PC-3 (cell line): ENCODE results near the gene DNM3. TPM values are rescaled to one million over a fixed set of nuclear protein-coding genes. Genes with fewer than 3 reads are reported as not detected.

Experiments used
- ATAC-seq: fragments of 200-7000 bp; cut with Tn5 transposase; 2 replicates; pipeline ENCODE4 v1.9.1; 2020; ENCODE audit warnings: mild to moderate bottlenecking, moderate library complexity
- BruUV-seq: library from RNA; stranded (reverse); fragments of 400-500 nt; replicated peaks from 2 replicates; lab custom pipeline; 2021; lab: Mats Ljungman, UMichigan
- CTCF ChIA-PET: fragments of 300-600 bp; sonication (Branson Sonifier 250); formaldehyde crosslinking; loops from one replicate; lab custom pipeline; 2022; ENCODE audit warnings: antibody characterized with exemption; lab: Charles Lee
- POLR2A ChIA-PET: fragments of 300-600 bp; sonication (Branson Sonifier 250); formaldehyde crosslinking; loops from one replicate; lab custom pipeline; 2022; ENCODE audit warnings: antibody characterized with exemption; ENCODE audit not compliant: unreplicated experiment; lab: Charles Lee
- DNase-seq: peaks from one replicate; pipeline ENCODE4 v3.0.0-alpha.2; 2015
- H2AFZ ChIP-seq: fragments of 300-600 bp; sonication (generic); 2 replicates; pipeline ENCODE4 v1.6.0; 2016; ENCODE audit warnings: antibody characterized with exemption, low read length
- H3F3A ChIP-seq: fragments of 300-600 bp; sonication (generic); one replicate; pipeline ENCODE4 v1.6.0; 2017; ENCODE audit warnings: antibody characterized with exemption, low read length, control low read depth, mild to moderate bottlenecking; ENCODE audit not compliant: unreplicated experiment
- H3K27ac ChIP-seq: fragments of 300-600 bp; sonication (generic); 2 replicates; pipeline ENCODE4 v1.5.1; 2016; ENCODE audit warnings: mild to moderate bottlenecking, low read length
- H3K27me3 ChIP-seq: fragments of 300-600 bp; sonication (generic); 2 replicates; pipeline ENCODE4 v1.6.1; 2016; ENCODE audit warnings: low read length, mixed read lengths
- H3K36me3 ChIP-seq: fragments of 300-600 bp; sonication (generic); 2 replicates; pipeline ENCODE4 v1.6.1; 2016; ENCODE audit warnings: low read depth, mixed run types, low read length, mixed read lengths
- H3K4me1 ChIP-seq: fragments of 300-600 bp; sonication (generic); 2 replicates; pipeline ENCODE4 v1.5.1; 2016; ENCODE audit warnings: low read length; ENCODE audit not compliant: insufficient read depth
- H3K4me2 ChIP-seq: fragments of 300-600 bp; sonication (generic); 2 replicates; pipeline ENCODE4 v1.6.0; 2016; ENCODE audit warnings: low read length
- H3K4me3 ChIP-seq: fragments of 300-600 bp; sonication (generic); 2 replicates; pipeline ENCODE4 v1.5.1; 2016; ENCODE audit warnings: mild to moderate bottlenecking, low read length, mixed read lengths
- H3K79me2 ChIP-seq: fragments of 300-600 bp; sonication (generic); 2 replicates; pipeline ENCODE4 v1.6.1; 2017; ENCODE audit warnings: low read length, mixed read lengths
- H3K9ac ChIP-seq: fragments of 300-600 bp; sonication (generic); 2 replicates; pipeline ENCODE4 v1.6.0; 2016; ENCODE audit warnings: mild to moderate bottlenecking, low read length
- H3K9me2 ChIP-seq: fragments of 300-600 bp; sonication (generic); replicated peaks from 2 replicates; pipeline ENCODE4 v1.6.1; 2016; ENCODE audit warnings: mixed run types, low read length, mixed read lengths
- H3K9me3 ChIP-seq: fragments of 300-600 bp; sonication (generic); 2 replicates; pipeline ENCODE4 v1.6.1; 2016; ENCODE audit warnings: low read length, mixed read lengths
- H4K20me1 ChIP-seq: fragments of 300-600 bp; sonication (generic); 2 replicates; pipeline ENCODE4 v1.6.1; 2016; ENCODE audit warnings: low read length, mixed read lengths
- CTCF ChIP-seq: fragments of 300-600 bp; sonication (generic); conservative IDR thresholded peaks from 2 replicates; pipeline ENCODE4 v1.5.1; 2017; ENCODE audit warnings: antibody characterized with exemption, low read depth, mild to moderate bottlenecking, low read length
- EZH2 ChIP-seq: fragments of 300-600 bp; sonication (generic); IDR thresholded peaks from one replicate; pipeline ENCODE4 v1.6.1; 2017; ENCODE audit warnings: antibody characterized with exemption, mild to moderate bottlenecking, low read length; ENCODE audit not compliant: unreplicated experiment
- EZH2phosphoT487 ChIP-seq: fragments of 300-600 bp; sonication (generic); IDR thresholded peaks from 2 replicates; pipeline ENCODE4 v1.6.1; 2018; ENCODE audit warnings: mild to moderate bottlenecking, antibody characterized with exemption, low read length, borderline replicate concordance
- intact Hi-C: fragments of 100-400 bp; cut with micrococcal nuclease; formaldehyde crosslinking; loops from 2 replicates; pipeline ENCODE4 v1.9.0; 2023
- total RNA-seq: library from RNA; depleted of rRNA; stranded (reverse); fragments of >200 nt; gene quantifications from 2 replicates; pipeline ENCODE4 v1.2.3, GENCODE V29; 2014

The DNM3 gene
- total RNA-seq, 1 experiment from 2014 or later = 0.98 TPM

- H3K36me3 ChIP-seq = no peaks in the 10 kb centered on the region
- H3K79me2 ChIP-seq = no peaks in the 10 kb centered on the region
- no TSS peak for BruUV-seq
- H3K9ac ChIP-seq = no peak overlapping the region
- H3K4me3 ChIP-seq = no peak overlapping the region
- ChIA-PET POLR2A (no interaction called here), CTCF (no interaction called here)
- intact Hi-C loops = no loop called here
- DNase-seq (no peak), ATAC-seq (no peak)
- TF ChIP-seq CTCF (no peak), EZH2 (no peak)
- no peaks in the 10 kb centered on the region for H4K20me1 ChIP-seq
- no peaks in the 10 kb centered on the region for H3K27me3 ChIP-seq
- no peak overlapping the region for H3K4me2 ChIP-seq
- H3K4me1 ChIP-seq = no peaks in the 10 kb centered on the region
- no peak overlapping the region for H2AFZ ChIP-seq
- no peaks in the 10 kb centered on the region for H3K9me3 ChIP-seq
- no peak overlapping the region for H3K27ac ChIP-seq
- no peaks in the 10 kb centered on the region for H3K9me2 ChIP-seq
- H3F3A ChIP-seq = no peaks in the 10 kb centered on the region
Measured at GRCh38 chr1:172221436-172221835, 380.1 kb downstream of the DNM3 start.

GRCh38 chr1:172224871-172225270 is 383.6 kb downstream of the DNM3 start:
- no peaks in the 10 kb centered on the region for H3K4me1 ChIP-seq
- H4K20me1 ChIP-seq = no peaks in the 10 kb centered on the region
- H3K9me3 ChIP-seq = no peaks in the 10 kb centered on the region
- DNase-seq (no peak), ATAC-seq (no peak)
- H3K27ac ChIP-seq = no peak overlapping the region
- no TSS peak for BruUV-seq
- ChIA-PET CTCF (no interaction called here), POLR2A (no interaction called here)
- no peaks in the 10 kb centered on the region for H3K9me2 ChIP-seq
- TF ChIP-seq EZH2phosphoT487 = no peak
- TF ChIP-seq CTCF = no peak
- TF ChIP-seq EZH2 = no peak
- no peaks in the 10 kb centered on the region for H3F3A ChIP-seq
- no peak overlapping the region for H3K9ac ChIP-seq
- no peaks in the 10 kb centered on the region for H3K27me3 ChIP-seq
- intact Hi-C loops = no loop called here
- no peak overlapping the region for H2AFZ ChIP-seq
- no peaks in the 10 kb centered on the region for H3K36me3 ChIP-seq
- no peak overlapping the region for H3K4me2 ChIP-seq
- no peak overlapping the region for H3K4me3 ChIP-seq
- H3K79me2 ChIP-seq = no peaks in the 10 kb centered on the region

DNA sequence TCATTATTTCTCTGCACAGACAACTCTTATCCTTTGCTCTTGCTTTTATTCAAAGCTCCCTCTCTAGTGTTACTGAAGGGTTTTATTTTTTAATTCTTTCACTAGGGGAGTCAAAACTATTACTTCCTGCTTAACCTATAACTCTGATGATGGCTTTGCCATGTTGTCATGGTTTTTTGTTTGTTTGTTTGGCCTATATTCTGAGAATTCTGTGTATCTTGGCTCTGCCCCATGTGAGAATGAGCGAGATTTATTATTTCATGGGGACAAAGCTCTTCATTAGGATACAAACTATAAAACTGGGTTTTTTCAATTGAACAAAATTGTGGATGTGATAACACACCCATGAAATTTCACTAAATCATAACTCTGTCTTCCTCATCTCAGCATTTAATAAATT is 388.6 kb downstream of the DNM3 start:
- Histone ChIP-seq H3K9me3 (no peaks in the 10 kb centered on the region), H3F3A (no peaks in the 10 kb centered on the region), H3K36me3 (no peaks in the 10 kb centered on the region), H2AFZ (no peak overlapping the region), H3K4me1 (no peaks in the 10 kb centered on the region), H3K4me2 (no peak overlapping the region), H3K27me3 (no peaks in the 10 kb centered on the region), H3K9me2 (no peaks in the 10 kb centered on the region), H4K20me1 (no peaks in the 10 kb centered on the region), H3K79me2 (no peaks in the 10 kb centered on the region), H3K27ac (no peak overlapping the region), H3K9ac (no peak overlapping the region), H3K4me3 (no peak overlapping the region)
- no peak for DNase-seq
- TF ChIP-seq EZH2 (no peak), EZH2phosphoT487 (no peak), CTCF (no peak)
- POLR2A ChIA-PET = no interaction called here
- CTCF ChIA-PET = no interaction called here
- no peak for ATAC-seq
- intact Hi-C loops = no loop called here
- no TSS peak for BruUV-seq
